GM13977 (cell line): Measurements from ENCODE around the gene SLC23A2.
A peak's percentile ranks its signal among the peaks of the same experiment; 100 is the strongest.

Experiments
- DNase-seq: peaks from one replicate; pipeline ENCODE4 v3.0.0; 2012; ENCODE audit warnings: low spot score
- CTCF ChIP-seq: IDR thresholded peaks from 2 replicates; pipeline ENCODE4 v1.5.1; 2012; ENCODE audit warnings: mild to moderate bottlenecking, control low read depth; ENCODE audit not compliant: insufficient read depth; ENCODE audit errors: extremely low read depth, missing control alignments
- in situ Hi-C: fragments of 300-500 bp; cut with MboI; formaldehyde crosslinking; loops from one replicate; pipeline ENCODE4 v1.12.0; 2022; ENCODE audit warnings: low sequenced_read_pairs, low pct_unique_long_range_greater_than_20kb, mixed read lengths, inconsistent platforms; ENCODE audit not compliant: unreplicated experiment

The SLC23A2 gene

DNA sequence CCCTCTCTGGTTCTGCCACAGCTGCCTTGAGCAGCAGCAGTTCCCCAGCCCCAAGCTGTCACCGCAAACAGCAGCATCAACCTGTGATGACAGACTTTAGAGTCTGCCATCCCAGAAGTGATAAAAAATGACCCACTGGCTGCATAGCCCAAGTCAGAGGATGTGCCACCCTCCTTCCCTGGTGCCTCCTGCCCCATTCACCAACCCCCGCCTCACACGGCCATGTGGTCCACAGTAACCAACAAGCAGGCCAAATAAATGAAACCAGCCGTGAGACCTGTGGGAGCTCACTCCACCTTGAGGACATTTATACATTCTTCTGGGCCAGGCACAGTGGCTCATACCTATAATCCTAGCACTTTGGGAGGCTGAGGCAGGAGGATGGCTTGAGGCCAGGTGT, 181.4 kb downstream of the SLC23A2 start:
- in situ Hi-C loops, result no loop called here
- no peak for TF ChIP-seq CTCF
- DNase-seq, result no peak

- in situ Hi-C loops, result no loop called here
- no peak for DNase-seq
- TF ChIP-seq CTCF, result no peak
Measured at GRCh38 chr20:4817230-4817671, 184.1 kb downstream of the SLC23A2 start.

GRCh38 chr20:4815628-4816027, 185.7 kb downstream of the SLC23A2 start:
- in situ Hi-C loops, result no loop called here
- TF ChIP-seq CTCF, result no peak
- DNase-seq, result no peak

- DNase-seq, result peak; percentile 75
- TF ChIP-seq CTCF, result peak; percentile 17
- in situ Hi-C loops, result no loop called here
Measured at GRCh38 chr20:4814696-4815252, 186.5 kb downstream of the SLC23A2 start.

GRCh38 chr20:4813863-4814695, 187.2 kb downstream of the SLC23A2 start:
- TF ChIP-seq CTCF, result no peak
- in situ Hi-C loops, result no loop called here

GRCh38 chr20:4813076-4813862, 188.0 kb downstream of the SLC23A2 start:
- in situ Hi-C loops, result no loop called here
- no peak for TF ChIP-seq CTCF
- peak; percentile 73 for DNase-seq

More at GRCh38 chr20:4813863-4814695, 187.2 kb downstream of the SLC23A2 start:
- peak; percentile 80 for DNase-seq
